Activated CD8-positive, alpha-beta memory T cell treated with anti-CD3 and anti-CD28 coated beads, Interleukin-2, amount 10 ng/mL, durations not matched to agents 7 days and 5 days (primary cell): ENCODE measurements around the gene LSM14B. TPM values are rescaled to one million over a fixed set of nuclear protein-coding genes. Genes with fewer than 3 reads are reported as not detected.
A peak's percentile ranks its signal among the peaks of the same experiment; 100 is the strongest.

ENCODE experiments used
- ATAC-seq: fragments of 150-1000 bp; cut with Tn5 transposase; one replicate; pipeline ENCODE4 v1.10.0; 2021; ENCODE audit warnings: moderate library complexity
- CTCF ChIA-PET: fragments of 350-600 bp; sonication (Branson Sonifier 250); formaldehyde crosslinking; loops from one replicate; lab custom pipeline; 2021; ENCODE audit warnings: antibody characterized with exemption; lab: Charles Lee
- DNase-seq: peaks from one replicate; pipeline ENCODE4 v3.0.0-alpha.2; 2020
- H3K27ac Mint-ChIP-seq: one replicate; pipeline ENCODE4 v1.8.0; 2021; ENCODE audit warnings: mild to moderate bottlenecking, mixed read lengths
- H3K27me3 Mint-ChIP-seq: one replicate; pipeline ENCODE4 v1.8.0; 2021; ENCODE audit warnings: mixed read lengths
- H3K36me3 Mint-ChIP-seq: one replicate; pipeline ENCODE4 v1.8.0; 2021; ENCODE audit warnings: mild to moderate bottlenecking, mixed read lengths
- H3K4me1 Mint-ChIP-seq: one replicate; pipeline ENCODE4 v1.8.0; 2021; ENCODE audit warnings: mixed read lengths
- H3K4me3 Mint-ChIP-seq: one replicate; pipeline ENCODE4 v1.8.0; 2021; ENCODE audit warnings: mild to moderate bottlenecking, moderate library complexity, mixed read lengths
- H3K9me3 Mint-ChIP-seq: one replicate; pipeline ENCODE4 v1.8.0; 2022; ENCODE audit warnings: low read depth, mixed read lengths
- total RNA-seq, 2 experiments: library from RNA; stranded (reverse); gene quantifications; one replicate each; pipeline ENCODE4 v1.2.3, GENCODE V29; 2021

Gene LSM14B
- total RNA-seq, 2 experiments from 2014 or later: 34.6 to 34.8 TPM

DNA sequence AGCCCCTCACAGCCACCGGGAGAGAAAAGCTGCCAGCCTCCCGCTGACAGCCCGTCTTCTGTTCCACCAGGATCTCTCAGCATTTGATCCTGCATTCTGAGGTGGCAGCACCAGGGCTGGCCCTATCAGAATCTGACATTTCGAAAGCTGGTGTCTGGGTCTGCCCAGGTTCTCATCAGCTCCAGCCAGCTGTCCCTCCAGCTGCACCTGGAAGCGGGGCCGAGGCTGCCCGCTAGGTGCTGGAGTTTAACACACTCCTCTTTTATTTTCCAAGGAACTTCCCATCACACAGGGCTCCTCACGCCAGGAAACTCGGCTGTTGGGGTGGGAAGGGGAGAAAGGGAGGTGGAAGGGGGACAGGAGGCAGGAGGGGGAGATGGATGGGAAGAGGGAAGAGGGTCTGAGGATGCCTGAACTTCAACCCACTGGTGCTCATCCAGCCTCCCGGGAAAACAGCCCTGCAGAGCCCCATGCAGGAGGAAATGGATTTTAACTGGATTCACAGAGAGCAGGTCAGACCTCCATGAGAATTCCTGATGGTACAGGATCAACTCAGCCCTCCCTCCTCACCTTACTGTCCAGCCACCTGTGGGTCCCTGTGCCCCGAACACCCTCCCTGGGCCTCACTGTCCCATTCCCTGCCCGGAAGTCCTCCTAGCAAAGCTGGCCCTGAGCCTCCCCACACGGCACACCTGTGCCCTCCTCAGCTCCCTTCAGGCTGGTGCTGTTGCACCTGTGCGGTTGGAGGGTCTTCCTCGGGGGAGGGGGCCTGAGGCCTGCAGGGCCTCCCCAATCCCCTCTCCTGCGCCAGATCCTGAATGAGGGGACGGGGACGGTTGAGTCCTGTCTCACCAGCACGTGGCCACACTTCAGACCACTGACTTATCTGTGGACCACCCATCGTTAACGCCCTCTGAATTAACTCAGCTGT is 3.9 kb upstream of the LSM14B start:
- CTCF ChIA-PET: interaction anchor here (1.5 to 3.1 kb wide), 2 partner anchors 23 to 52 kb away, joined by 7 to 11 read pairs; no protein-coding TSS in a partner anchor
- ATAC-seq (no peak), DNase-seq (no peak)
- no peaks in the 10 kb centered on the region for H3K9me3 Mint-ChIP-seq
- H3K27ac Mint-ChIP-seq: no peak overlapping the region
- peaks cover 28% of the 10 kb centered on the region for H3K4me1 Mint-ChIP-seq
- no peak overlapping the region for H3K4me3 Mint-ChIP-seq
- peaks cover 2% of the 10 kb centered on the region for H3K27me3 Mint-ChIP-seq
- peaks cover 2% of the 10 kb centered on the region for H3K36me3 Mint-ChIP-seq

DNA sequence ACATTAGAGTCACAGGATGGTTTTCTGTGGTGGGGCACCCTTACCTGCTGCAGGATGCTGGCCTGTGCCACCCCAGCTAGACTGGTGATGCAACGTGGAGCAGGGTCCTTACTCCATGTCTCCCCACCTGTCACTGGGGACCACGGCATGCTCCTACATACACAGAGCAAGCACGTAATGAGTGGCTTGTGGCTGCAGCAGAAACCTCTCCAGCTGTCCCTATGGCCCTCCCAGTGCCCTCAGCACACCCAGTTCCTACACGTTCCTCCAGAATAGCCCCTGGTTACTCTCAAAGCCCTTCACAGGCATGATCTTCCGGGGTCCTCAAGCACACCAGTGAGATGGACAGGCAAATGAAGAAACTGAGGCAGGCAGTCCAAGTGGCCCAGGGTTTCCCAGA is 3.2 kb upstream of the LSM14B start:
- ATAC-seq (no peak), DNase-seq (no peak)
- Mint-ChIP-seq H3K4me1 (peaks cover 33% of the 10 kb centered on the region), H3K27ac (no peak overlapping the region), H3K9me3 (no peaks in the 10 kb centered on the region), H3K36me3 (peaks cover 5% of the 10 kb centered on the region), H3K4me3 (no peak overlapping the region), H3K27me3 (peaks cover 2% of the 10 kb centered on the region)
- CTCF ChIA-PET: interaction anchor here (1.5 to 3.1 kb wide), 2 partner anchors 22 to 52 kb away, joined by 7 to 11 read pairs; no protein-coding TSS in a partner anchor

GRCh38 chr20:62119591-62120364 is 2.5 kb upstream of the LSM14B start:
- Mint-ChIP-seq H3K4me1 (peaks cover 37% of the 10 kb centered on the region), H3K27me3 (peaks cover 2% of the 10 kb centered on the region), H3K9me3 (no peaks in the 10 kb centered on the region), H3K4me3 (no peak overlapping the region), H3K27ac (no peak overlapping the region), H3K36me3 (peaks cover 12% of the 10 kb centered on the region)
- no peak for ATAC-seq
- DNase-seq: no peak
- CTCF ChIA-PET: interaction anchor here (1.5 to 3.1 kb wide), 2 partner anchors 22 to 53 kb away, joined by 7 to 11 read pairs; no protein-coding TSS in a partner anchor

DNA sequence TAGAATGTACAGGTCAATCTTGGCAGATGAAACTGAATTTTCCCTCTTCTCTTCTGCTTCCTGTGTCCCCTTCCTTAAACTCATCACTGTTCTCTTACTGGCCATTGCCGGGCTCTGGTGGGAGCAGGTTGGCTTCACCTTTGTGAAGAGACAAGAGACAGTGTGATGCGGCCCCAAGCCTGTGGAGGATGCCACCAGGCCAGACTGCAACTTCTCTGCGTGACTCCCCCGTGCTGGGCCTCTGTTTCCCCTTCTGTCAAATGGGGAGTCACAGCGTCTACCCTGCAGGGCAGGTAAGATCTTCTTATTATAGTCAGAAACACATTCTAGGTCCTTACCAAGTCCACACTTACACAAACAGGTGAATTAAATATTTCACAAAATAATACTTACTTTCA is 1.9 kb upstream of the LSM14B start:
- Mint-ChIP-seq H3K4me3 (no peak overlapping the region), H3K4me1 (peaks cover 37% of the 10 kb centered on the region), H3K9me3 (no peaks in the 10 kb centered on the region), H3K27me3 (peaks cover 2% of the 10 kb centered on the region), H3K36me3 (peaks cover 17% of the 10 kb centered on the region), H3K27ac (no peak overlapping the region)
- DNase-seq (no peak), ATAC-seq (no peak)
- CTCF ChIA-PET: interaction anchor here (0.6 to 3.1 kb wide), 5 partner anchors 22 to 558 kb away, joined by 3 to 20 read pairs (median 3); partner anchors contain the start of genes PSMA7 and SS18L1

DNA sequence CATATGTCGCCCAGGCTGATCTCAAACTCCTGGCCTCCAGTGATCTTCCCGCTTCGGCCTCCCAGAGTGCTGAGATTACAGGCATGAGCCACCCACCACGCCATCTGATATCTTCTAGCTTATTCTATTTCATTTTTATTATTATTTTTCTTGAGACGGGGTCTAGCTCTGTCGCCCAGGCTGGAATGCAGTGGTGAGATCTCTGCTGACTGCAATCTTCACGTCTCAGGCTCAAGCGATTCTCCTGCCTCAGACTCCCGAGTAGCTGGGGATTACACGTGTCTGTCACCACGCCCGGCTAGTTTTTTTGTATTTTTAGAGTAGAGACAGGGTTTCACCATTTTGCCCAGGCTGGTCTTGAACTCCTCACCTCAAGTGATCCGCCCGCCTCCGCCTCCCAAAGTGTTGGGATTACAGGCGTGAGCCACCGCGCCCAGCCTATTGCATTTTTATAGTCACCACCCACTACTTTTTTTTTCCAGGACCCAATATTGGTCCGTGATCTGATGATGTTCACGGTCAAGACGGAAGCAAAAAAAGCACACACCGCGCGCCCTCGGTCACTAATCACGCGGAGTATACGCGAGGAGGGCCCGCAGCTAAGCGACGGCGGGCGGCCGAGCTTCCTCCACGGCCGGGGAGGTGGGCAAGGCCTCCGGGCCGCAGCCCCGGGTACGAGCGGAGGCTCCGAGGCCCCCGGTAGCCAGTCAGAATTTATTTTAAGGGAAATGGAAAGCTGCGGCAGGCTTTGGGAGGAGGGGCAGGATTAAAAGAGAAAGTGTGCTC is 1.1 kb upstream of the LSM14B start:
- peak overlapping the region; percentile 83 for H3K27ac Mint-ChIP-seq
- no peaks in the 10 kb centered on the region for H3K9me3 Mint-ChIP-seq
- H3K27me3 Mint-ChIP-seq: peaks cover 2% of the 10 kb centered on the region
- H3K4me1 Mint-ChIP-seq: peaks cover 37% of the 10 kb centered on the region
- ATAC-seq (peak; percentile 0), DNase-seq (no peak)
- CTCF ChIA-PET: interaction anchor here (0.6 to 3.1 kb wide), 7 partner anchors 15 to 557 kb away, joined by 3 to 20 read pairs (median 4); partner anchors contain the start of genes ADRM1, PSMA7 and SS18L1
- peaks cover 18% of the 10 kb centered on the region for H3K36me3 Mint-ChIP-seq
- H3K4me3 Mint-ChIP-seq: peak overlapping the region; percentile 82

- no peak overlapping the region for H3K27ac Mint-ChIP-seq
These were observed 577 bp downstream of the LSM14B start for GRCh38 chr20:62122654-62123449.

GRCh38 chr20:62123450-62124118 is 1.3 kb downstream of the LSM14B start:
- ATAC-seq (no peak), DNase-seq (no peak)
- Mint-ChIP-seq H3K36me3 (peaks cover 35% of the 10 kb centered on the region), H3K4me3 (peak overlapping the region; percentile 75), H3K27me3 (peaks cover 2% of the 10 kb centered on the region), H3K9me3 (no peaks in the 10 kb centered on the region), H3K4me1 (peaks cover 21% of the 10 kb centered on the region), H3K27ac (no peak overlapping the region)
- CTCF ChIA-PET: interaction anchor here (1.9 to 4.2 kb wide), 3 partner anchors 11 to 112 kb away, joined by 7 to 20 read pairs (median 17); partner anchors contain the start of genes PSMA7 and SS18L1

More at GRCh38 chr20:62122654-62123449, 577 bp downstream of the LSM14B start:
- Mint-ChIP-seq H3K4me3 (peak overlapping the region; percentile 75), H3K36me3 (peaks cover 30% of the 10 kb centered on the region), H3K9me3 (no peaks in the 10 kb centered on the region), H3K27me3 (peaks cover 2% of the 10 kb centered on the region), H3K4me1 (peaks cover 28% of the 10 kb centered on the region)
- ATAC-seq (peak; percentile 7), DNase-seq (peak; percentile 54)
- CTCF ChIA-PET: interaction anchor here (1.0 to 3.1 kb wide), 3 partner anchors 20 to 112 kb away, joined by 3 to 20 read pairs (median 7); partner anchors contain the start of genes PSMA7 and SS18L1

- CTCF ChIA-PET: interaction anchor here (4.2 kb wide), 1 partner anchor 8 kb away, joined by 17 read pairs; no protein-coding TSS in a partner anchor
- DNase-seq (no peak), ATAC-seq (no peak)
- no peaks in the 10 kb centered on the region for H3K9me3 Mint-ChIP-seq
- no peak overlapping the region for H3K27ac Mint-ChIP-seq
- peaks cover 45% of the 10 kb centered on the region for H3K36me3 Mint-ChIP-seq
- no peak overlapping the region for H3K4me3 Mint-ChIP-seq
- H3K4me1 Mint-ChIP-seq: peaks cover 14% of the 10 kb centered on the region
- no peaks in the 10 kb centered on the region for H3K27me3 Mint-ChIP-seq
These were observed 3.9 kb downstream of the LSM14B start for GRCh38 chr20:62126141-62126540.

DNA sequence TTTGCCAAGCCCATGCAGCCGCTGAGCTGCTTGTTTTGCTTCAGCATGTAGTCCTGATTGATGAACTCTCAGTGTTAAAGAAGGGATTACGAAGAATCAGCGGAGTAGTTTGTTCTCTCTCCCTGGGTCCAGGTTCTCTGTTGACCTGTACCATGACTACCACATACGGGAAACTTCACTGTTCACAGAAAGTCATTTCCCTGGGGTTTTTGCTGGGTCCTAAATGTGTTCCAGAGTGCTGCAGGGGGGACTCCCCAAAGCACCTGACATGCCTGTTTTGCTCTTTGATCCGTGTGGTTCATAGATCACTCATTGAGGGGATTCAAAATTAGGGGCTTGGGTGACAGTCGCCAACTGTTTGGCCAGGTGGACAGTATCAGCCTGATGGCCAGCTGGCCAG is 5.5 kb downstream of the LSM14B start:
- peaks cover 56% of the 10 kb centered on the region for H3K36me3 Mint-ChIP-seq
- H3K4me1 Mint-ChIP-seq: peaks cover 17% of the 10 kb centered on the region
- no peaks in the 10 kb centered on the region for H3K9me3 Mint-ChIP-seq
- DNase-seq: no peak
- ATAC-seq: no peak
- H3K27me3 Mint-ChIP-seq: no peaks in the 10 kb centered on the region
- no peak overlapping the region for H3K27ac Mint-ChIP-seq
- CTCF ChIA-PET: interaction anchor here (4.2 kb wide), 1 partner anchor 7 kb away, joined by 17 read pairs; no protein-coding TSS in a partner anchor
- no peak overlapping the region for H3K4me3 Mint-ChIP-seq

DNA sequence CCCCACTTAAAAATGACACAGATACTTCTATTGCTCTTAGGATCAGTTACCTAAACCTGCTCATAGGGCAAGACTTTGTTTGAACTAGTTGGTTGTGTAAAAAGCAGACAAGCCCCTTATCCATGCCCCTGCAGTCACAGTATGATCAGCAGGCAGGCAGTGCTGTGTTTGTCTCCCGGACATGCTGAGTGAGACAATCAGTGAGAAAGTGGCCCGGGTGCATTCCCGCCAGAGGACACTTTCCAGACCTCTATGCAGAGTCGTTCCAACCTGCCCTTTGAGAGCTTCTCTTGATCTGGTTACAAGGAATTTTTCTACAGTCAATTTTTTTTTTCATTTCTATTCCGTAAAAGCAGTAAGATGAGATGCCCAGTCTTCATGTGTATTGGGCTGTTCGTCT is 6.2 kb downstream of the LSM14B start:
- no peaks in the 10 kb centered on the region for H3K27me3 Mint-ChIP-seq
- peaks cover 55% of the 10 kb centered on the region for H3K36me3 Mint-ChIP-seq
- CTCF ChIA-PET: no interaction called here
- H3K4me1 Mint-ChIP-seq: peaks cover 18% of the 10 kb centered on the region
- H3K4me3 Mint-ChIP-seq: no peak overlapping the region
- no peaks in the 10 kb centered on the region for H3K9me3 Mint-ChIP-seq
- no peak overlapping the region for H3K27ac Mint-ChIP-seq
- ATAC-seq (no peak), DNase-seq (no peak)

DNA sequence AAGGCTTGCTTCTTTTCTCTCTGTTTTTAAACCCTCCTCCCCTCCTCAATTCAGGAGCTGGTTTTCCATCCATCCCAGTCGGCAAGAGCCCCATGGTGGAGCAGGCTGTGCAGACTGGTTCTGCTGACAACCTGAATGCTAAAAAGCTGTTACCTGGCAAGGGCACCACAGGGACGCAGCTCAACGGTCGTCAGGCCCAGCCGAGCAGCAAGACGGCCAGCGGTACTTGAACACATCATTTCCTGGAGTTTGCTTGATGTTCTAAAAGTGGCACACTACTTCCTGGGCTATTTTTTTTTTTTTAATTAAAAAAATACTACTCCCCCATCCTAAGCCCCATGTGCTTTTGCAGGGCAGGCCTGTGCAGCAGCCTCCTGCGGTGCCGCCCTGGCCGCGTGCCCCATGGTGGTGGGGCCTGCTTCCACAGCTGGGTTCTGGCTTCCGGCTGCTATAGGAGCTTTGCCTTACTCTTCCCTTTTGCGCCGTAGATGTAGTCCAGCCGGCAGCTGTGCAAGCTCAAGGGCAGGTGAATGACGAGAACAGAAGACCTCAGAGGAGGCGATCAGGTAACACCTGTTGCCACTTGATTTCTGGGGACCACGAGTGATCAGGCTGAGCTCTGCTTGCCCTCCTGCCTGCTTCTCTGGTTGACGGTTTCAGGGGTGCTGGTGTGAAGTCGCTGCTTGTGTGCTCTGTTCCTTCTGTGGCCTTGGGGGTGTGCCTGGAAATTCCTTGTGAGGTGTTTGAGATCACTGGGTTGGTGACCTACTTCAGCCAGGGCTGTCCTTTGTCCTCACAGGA is 7.7 kb downstream of the LSM14B start:
- Mint-ChIP-seq H3K27ac (no peak overlapping the region), H3K4me1 (peaks cover 12% of the 10 kb centered on the region), H3K4me3 (no peak overlapping the region), H3K36me3 (peaks cover 50% of the 10 kb centered on the region), H3K9me3 (no peaks in the 10 kb centered on the region), H3K27me3 (no peaks in the 10 kb centered on the region)
- DNase-seq (no peak), ATAC-seq (no peak)
- CTCF ChIA-PET: interaction anchor here (1.1 kb wide), 1 partner anchor 119 kb away, joined by 3 read pairs; no protein-coding TSS in a partner anchor
